HG03025 (cell line): ENCODE data around the gene CBLC.

Experiments used
- ATAC-seq: cut with Tn5 transposase; IDR thresholded peaks from one replicate; pipeline ENCODE4 v1.9.1; 2021; ENCODE audit warnings: mild to moderate bottlenecking, moderate library complexity; ENCODE audit not compliant: unreplicated experiment, low FRiP score

Gene CBLC

DNA sequence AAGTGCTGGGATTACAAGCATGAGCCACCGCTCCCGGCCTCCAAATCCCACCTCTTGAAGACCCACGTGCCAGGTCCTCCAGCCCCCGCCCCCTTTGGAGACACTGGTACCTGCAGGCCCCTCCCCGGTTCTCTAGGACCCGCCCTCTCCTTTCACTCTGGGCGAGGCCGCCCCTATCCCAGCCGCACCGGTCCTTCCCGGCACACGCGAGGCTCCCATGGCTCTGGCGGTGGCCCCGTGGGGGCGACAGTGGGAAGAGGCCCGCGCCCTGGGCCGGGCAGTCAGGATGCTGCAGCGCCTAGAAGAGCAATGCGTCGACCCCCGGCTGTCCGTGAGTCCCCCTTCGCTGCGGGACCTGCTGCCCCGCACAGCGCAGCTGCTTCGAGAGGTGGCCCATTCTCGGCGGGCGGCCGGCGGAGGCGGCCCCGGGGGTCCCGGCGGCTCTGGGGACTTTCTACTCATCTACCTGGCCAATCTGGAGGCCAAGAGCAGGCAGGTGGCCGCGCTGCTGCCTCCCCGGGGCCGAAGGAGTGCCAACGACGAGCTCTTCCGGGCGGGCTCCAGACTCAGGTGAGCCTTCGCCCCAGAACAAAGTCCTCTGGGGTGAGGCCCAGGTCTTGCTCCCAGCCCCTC is at the start of gene CBLC:
TSS of gene CBLC (plus strand) at position 176 of the 633 bp plus-strand sequence. CDS start at position 218, 42 bp downstream.
- ATAC-seq = no peak

DNA sequence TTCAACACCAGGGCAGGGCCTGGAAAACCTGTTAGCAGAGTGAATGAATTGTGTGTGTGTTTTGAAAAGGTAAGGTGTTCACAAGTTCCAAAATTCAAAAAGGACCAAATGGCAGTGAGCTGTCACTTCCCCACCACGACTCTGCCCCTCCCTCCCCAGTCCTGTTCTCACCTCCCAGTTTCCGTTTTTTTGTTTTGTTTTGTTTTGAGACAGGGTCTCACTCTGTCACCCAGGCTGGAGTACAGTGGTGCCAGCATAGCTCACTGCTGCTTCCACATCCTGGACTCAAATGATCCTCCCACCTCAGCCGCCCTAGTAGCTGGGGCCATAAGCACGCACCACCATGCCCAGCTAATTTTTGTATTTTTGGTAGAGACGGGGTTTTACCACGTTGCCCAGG is 49.5 kb upstream of the CBLC start:
- no peak for ATAC-seq

DNA sequence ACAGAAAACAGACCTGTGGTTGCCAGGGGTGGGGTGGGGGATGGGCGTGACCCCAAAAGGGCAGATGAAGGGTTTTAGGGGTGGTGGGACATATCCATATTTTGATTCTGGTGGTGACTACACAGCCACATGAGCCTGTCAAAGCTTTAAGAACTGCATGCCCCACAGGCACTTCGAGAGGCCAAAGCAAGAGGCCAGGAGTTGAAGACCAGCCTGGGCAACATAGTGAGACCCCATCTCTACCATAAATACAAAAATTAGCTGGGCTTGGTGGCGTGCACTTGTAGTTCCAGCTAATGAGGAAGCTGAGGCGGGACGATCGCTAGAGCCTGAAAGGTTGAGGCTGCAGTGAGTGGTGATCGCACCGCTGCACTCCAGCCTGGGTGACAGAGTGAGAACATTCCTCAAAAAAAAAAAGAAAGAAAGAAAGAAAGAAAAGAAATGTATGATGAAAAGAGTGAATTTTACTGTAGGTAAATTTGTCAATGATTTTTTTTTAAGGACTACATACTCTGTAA is 48.1 kb upstream of the CBLC start:
- ATAC-seq = no peak

DNA sequence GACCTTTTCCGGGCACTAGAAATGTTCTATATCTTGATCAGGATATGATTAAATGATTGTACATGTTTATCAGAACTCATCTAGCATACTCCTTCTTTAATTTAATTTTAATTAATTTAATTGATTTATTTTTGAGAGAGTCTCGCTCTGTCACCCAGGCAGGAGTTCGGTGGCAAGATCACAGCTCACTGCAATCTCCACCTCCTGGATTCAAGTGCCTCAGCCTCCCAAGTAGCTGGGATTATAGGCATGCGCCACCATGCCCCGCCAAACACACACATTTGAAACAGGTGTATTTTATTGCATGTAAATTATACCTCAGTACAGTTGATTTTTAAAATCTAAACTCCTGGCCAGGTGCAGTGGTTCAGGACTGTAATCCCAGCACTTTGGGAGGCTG is 46.6 kb upstream of the CBLC start:
- ATAC-seq = no peak

DNA sequence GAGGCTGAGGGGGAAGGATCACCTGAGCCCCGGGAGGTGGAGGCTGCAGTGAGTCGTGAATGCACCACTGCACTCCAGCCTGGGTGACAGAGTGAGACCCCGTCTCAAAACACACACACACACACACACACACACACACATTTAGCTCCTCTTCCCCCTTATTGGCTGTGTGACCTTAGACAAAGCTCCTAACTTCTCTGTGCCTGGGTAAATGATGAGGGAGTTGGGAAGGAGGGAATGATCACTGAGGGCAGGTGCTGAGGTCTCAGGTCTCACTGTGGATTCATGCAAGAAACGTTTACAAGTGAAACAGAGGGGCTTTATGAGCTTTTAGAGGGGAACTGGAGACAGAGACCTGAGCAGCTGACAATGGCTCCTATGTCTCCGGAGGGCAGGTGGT is 46.1 kb upstream of the CBLC start:
- no peak for ATAC-seq

GRCh38 chr19:44732235-44733014 is 45.3 kb upstream of the CBLC start:
- no peak for ATAC-seq

DNA sequence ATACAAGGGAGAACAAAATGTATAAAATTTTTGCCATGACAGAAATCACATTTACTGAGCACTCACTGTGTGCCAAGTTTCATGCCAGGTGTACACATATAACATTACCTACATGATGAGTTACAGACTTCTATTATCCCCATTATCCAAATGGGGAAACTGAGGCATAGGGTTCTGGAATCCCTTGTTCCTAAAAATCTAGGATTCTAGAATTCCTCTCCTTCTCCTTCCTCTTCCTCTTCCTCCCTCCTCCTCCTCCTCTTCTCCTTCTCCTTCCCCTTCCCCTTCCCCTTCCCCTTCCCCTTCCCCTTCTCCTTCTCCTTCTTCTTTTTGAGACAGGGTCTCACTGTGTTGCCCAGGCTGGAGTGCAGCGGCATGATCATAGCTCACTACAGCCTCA is 43.3 kb upstream of the CBLC start:
- ATAC-seq = no peak

DNA sequence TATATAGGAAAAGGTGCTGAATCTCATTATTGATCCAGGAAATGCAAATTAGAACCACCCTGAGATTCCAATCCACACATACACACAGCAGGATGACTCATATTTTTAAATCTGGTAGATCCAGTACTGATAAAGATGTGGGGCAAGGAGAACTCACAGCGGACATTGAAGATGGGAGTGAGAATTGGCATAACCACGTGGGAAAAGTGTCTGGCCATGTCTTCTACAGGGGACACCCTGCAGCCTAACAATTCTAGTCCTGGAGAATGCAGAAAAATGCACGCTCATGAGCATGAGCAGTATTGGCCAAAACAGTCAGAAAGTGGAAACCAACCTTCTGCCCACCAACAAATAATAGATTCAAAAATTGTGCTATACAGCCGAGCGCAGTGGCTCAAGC is 42.7 kb upstream of the CBLC start:
- ATAC-seq = no peak

DNA sequence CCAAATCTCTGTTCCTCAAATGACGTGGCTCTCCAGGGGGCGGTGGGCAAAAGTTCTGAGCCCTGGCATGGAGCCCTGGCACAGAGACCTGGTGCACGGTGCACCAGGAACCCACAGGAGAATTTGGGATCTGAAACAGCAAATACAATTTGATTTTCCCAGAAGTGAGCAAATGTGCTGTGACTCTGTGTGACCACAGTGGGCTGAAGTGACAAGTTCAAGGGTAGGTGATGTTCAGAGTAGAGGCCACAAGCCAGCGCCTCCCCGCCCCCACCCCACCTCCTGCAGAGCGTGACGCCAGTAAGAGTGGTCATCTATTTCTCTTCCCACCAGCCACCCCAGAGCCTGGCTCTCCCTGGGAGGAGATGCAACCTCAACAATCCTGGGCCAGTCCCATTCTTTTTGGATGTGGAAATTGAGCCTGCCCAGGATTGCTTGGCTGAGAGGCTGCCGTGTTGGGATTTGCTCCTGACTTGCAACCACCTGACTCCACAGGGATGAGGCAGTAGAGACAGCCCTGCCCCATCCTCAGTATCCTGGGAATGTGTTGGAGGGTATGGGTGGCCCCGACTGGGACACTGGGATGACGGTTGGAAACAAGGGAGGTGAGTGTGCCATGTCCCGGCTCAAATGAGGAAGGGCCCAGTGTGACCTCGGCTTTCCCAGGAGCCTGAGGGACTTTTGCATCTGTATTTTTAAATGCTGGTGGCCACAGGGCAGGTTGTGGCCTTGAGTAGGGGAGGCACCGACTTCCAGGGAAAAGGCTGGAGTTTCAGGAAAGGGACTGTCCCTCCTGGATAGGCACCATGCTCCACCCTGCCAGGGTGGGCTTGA is 40.2 kb upstream of the CBLC start:
- no peak for ATAC-seq

- no peak for ATAC-seq
These were observed 39.6 kb upstream of the CBLC start for GRCh38 chr19:44738136-44738535.

DNA sequence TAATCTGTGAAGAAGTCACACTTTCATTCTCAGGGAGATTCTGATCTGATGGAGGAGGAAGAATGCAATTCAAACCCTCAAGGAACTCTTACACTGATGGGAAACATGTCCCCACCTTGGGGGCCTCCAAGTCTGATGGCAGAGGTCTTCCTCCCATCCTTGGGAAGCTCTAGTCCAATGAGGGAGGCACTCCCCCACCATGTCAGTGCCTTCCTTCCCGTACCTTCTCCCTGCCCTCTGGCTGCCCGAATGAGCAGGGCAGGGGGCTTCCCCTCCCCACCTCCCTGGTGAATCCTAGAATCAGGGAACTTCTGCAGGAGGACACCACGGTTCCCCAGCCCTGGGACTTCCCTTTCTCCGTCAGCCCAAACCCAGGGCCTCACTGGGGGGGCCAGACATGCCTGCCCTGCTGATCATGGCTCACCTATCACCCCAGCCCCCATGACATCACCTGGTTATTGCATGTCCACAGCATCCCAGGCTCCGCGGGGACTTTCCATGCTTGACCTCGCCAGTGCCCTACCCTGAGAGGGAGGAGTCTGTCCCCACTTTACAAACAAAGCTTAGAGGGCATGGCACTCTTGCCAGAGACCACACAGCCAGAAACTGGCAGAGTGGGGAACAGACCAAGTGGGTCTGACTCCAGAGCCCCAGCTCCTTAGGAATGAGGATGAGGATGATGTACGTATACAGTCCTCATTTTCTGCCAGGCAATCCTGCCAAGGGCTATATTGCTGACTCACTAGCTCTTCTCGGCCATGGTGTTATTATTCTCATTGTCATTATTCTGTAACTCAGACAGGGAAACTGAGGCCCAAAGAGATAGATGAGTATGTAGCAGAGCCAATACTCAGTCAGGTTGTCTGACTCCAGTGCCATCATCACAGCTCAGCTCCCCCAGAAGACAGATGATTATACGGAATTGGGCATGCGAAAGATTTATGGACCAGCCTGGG is 38.8 kb upstream of the CBLC start:
- ATAC-seq = no peak

- no peak for ATAC-seq
These were observed 37.3 kb upstream of the CBLC start for GRCh38 chr19:44740351-44740824.

GRCh38 chr19:44741258-44741731 is 36.4 kb upstream of the CBLC start:
- no peak for ATAC-seq

GRCh38 chr19:44741841-44742329 is 35.8 kb upstream of the CBLC start:
- no peak for ATAC-seq

DNA sequence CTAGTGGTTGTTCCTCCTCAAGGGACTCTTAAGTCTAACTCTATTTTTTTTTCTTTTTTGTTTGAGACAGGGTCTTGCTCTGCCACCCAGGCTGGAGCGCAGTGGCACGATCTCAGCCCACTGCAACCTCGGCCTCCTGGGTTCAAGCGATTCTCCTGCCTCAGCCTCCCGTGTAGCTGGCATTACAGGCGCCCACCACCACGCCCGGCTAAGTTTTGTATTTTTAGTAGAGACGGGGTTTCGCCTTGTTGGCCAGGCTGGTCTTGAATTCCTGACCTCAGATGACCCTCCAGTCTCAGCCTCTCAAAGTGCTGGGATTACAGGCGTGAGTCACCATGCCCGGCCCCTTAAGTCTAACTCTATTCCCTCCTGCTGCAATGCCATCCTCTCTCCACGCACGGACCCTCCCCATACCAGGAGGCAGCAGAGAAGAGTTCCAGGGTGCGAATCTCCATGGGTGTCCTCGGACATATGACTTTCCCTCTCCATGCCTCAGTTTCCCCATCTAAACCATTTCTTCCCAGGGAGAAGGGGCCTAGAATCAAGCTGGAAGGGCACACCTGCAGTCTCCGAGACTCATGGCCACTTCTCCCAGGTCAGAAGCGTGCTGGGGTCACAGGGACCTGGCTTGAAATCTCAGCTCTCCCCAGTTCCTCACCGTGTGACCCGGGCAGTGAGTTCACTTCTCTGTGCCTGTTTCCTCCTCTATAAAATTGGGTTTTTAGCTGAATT is 35.2 kb upstream of the CBLC start:
- no peak for ATAC-seq

DNA sequence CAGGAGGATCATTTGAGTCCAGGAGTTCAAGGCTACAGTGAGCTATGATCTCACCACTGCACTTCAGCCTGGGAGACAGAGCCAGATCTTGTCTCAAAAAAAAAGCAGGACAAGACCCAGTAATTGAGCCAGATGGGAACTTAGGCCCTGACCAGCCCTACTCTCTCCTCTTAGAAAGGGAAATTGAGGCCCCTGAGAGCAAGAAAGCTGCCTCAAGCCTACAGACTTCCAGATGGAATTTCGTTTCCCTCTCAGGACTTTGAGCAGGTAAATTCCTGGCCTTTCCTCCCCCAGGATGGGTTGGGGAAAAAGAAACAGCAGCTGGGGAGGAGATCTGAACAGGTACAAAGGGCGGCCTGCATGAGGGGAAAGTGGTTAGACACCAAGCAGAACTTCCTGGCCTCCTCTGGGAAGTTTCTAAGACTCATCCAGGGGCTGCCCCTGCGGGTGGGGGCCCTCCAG is 32.8 kb upstream of the CBLC start:
- no peak for ATAC-seq

DNA sequence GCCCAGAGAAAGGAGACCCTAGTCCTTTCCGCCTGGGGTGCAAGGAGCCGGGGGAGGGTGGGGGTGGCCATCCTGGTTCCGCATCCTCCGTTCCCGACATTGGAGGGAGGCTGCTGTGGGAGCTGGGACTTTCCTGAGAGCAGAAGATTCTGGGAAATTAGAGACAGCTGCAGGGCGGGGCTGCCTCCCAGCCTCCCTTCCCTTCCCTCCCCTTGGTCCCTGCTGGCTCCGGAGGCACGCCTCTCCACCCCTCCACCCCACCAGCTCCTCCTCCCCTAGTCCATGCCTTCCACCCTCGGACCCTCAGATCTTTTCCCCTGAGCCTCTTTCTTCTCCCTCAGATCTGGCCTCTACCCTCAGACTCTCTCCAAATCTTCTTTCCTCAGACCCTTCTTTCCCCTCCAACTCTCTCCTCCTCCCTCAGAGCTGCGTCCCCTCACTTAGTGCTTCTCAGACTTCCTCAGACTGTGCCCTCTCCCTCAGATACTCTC is 32.3 kb upstream of the CBLC start:
- no peak for ATAC-seq

GRCh38 chr19:44745887-44746600 is 31.6 kb upstream of the CBLC start:
- ATAC-seq = no peak
